ENCODE data around the gene CCDC60.
A peak's percentile ranks its signal among the peaks of the same experiment; 100 is the strongest.

CCDC60 gene

GRCh38 chr12:119501052-119501451 is 166.5 kb downstream of the CCDC60 start:
- DNase-seq (ENCODE audit: extremely low read depth in 1 of 2, low read depth in 1 of 2), result no peak

DNA sequence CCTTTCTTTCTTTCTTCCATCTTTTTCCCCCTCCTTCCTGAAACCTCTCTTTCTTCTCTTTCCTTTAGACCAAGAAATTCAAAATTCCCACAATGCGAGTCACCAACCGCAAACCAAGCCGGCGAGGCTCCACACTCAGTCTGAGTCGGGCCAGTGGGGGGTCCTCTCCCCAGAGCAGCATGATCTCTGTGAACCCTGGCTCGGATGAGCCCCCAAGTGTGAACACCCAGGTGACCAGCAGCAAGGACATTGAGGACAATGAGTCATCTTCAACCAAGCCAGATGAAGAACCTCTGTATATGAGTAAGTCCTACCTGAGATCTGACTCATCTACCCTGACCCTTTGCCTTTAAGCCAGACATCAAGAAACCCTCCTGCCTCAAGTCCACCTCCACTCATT is 170.5 kb downstream of the CCDC60 start:
- no peak for DNase-seq (ENCODE audit: extremely low read depth in 1 of 2, low read depth in 1 of 2)

- DNase-seq (ENCODE audit: extremely low read depth in 1 of 2, low read depth in 1 of 2), result no peak
Observed at GRCh38 chr12:119512772-119513497, 178.4 kb downstream of the CCDC60 start.

DNA sequence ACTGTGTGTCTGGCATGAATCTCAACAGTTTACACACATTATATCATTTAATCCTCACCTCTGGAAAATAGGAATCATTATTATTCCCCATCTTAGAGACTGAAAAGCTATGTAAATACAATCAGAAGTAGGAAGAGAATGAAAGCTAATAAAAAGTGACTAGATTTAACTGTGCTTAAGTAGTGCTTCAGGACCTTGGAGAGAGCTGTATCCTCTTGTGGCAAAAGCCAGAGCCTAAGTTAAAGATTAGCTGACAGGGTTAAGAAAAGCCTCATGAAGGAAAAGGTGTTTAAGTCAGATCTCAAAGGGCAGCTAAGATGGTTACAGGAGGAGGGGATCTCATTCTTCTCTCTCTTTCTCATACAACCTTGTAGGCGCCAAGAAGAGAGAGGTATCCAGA is 193.7 kb downstream of the CCDC60 start:
- DNase-seq (ENCODE audit: extremely low read depth in 1 of 2, low read depth in 1 of 2), result no peak

DNA sequence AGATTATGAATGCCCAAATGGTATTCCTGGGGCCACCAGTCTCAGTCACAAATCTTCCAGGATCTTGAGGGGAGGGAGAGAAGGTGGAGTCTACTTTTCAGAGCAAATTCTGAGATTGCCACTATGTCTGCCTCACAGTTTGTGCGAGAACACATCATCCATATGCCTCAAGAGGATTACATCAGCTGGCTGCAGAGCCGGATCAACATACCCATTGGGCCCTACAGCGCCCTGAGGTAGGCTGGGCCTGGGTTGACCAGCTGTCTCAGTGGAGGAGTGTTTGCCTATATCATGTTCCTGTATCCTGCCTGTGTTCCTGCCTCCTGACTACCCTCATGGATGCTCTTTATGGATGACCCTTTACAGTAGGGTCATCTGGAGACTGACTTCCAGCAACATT is 205.9 kb downstream of the CCDC60 start:
- no peak for DNase-seq (ENCODE audit: extremely low read depth in 1 of 2, low read depth in 1 of 2)

DNA sequence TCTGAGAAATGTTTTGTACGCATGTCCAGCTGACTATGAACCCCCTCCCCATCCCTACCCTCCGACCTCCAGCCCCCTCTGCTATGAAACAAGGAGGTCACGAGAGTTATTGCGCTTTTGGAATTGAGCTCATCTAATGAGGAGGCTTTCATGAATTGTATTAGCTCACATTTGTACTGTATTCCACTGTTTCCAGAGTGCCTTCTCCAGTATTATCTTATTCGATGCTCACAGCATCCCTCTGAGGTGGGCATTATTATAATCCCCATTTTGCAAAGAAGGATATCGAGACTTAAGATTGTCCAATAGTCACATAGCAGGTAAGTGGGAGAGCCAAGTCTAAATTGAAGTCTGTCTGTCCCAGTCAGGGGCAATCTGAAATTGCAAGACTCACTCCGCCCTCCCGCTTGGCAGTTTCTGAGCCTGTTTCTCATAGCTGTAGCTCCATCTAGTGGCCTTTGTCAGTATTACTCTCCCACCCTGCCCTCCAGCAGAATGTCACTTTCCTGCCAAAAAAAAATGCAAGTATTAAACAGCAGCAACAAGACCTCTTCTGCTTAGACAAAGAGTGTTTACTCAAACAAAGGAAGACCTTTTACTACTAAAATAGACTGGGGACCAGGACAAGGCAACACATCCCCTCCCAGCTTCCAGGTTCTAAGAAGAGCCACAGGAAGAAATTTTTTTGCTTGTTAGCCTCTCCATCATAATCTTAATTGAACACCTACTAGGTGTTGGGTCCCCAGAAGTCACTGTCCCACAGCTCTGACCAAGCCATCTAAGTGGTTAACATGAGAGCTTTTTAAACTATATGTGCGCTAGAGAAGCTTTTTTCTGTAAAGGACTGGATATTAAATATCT is 210.5 kb downstream of the CCDC60 start:
- peak; percentile 5 to 11 for DNase-seq (ENCODE audit: extremely low read depth in 1 of 2, low read depth in 1 of 2)

- no peak for DNase-seq (ENCODE audit: extremely low read depth in 1 of 2, low read depth in 1 of 2)
Observed at GRCh38 chr12:119546340-119546739, 211.8 kb downstream of the CCDC60 start.

DNA sequence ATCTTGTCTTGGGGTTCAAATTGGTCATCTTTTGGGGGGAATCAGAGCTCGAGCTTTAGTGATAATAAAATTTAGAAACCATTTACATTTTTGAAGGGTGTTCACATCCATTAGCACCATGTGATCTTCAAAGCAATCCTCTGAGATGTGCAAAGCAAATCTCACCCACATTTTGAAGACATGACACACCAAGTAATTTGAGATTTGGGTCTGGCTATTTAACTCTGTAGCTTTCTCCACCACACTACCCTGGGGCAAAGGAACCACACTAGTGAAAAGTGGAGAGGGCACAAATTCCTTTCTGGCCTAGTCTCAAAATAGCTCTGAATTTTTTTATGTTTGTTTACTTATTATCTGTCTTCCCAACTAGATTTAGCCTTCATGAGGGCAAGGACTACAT is 212.5 kb downstream of the CCDC60 start:
- DNase-seq (ENCODE audit: extremely low read depth in 1 of 2, low read depth in 1 of 2), result no peak

DNA sequence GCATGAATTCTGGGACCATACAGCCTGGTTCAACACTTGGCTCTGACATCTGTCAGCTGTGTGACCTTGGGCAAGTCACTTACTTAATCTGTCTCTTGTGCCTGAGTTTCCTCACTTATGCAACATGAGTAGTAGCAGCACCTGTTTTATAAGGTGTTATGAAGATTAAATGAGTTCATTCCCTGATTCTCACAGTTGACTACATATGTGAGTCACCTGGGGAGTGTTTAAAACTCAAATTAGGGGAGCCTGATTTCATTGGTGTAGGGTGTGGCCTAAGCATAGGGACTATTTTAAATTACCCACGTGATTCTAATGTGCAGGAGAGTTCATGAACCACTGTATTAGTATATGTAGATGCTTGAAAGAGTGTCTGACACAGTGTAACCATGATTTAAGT is 222.3 kb downstream of the CCDC60 start:
- no peak for DNase-seq (ENCODE audit: extremely low read depth in 1 of 2, low read depth in 1 of 2)

- no peak for DNase-seq (ENCODE audit: extremely low read depth in 1 of 2, low read depth in 1 of 2)
Observed at GRCh38 chr12:119565404-119565803, 230.9 kb downstream of the CCDC60 start.

DNA sequence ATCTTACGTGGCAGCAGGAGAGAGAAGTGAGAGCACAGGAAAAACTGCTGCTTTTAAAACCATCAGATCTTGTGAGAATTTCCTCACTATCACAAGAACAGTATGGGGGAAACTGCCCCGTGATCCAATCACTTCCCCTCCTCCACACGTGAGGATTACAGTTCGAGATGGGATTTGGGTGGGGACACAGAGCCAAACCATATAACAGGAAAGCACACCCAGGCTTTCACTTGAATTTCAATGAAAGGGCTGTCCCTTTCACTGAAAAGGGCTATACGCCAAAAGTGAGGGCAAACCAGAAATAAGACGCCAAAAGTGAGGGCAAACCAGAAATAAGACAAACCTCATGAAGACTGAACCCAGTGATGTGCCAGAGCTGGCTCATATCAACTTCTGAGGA is 236.2 kb downstream of the CCDC60 start:
- no peak for DNase-seq (ENCODE audit: extremely low read depth in 1 of 2, low read depth in 1 of 2)

GRCh38 chr12:119573086-119573485 is 238.6 kb downstream of the CCDC60 start:
- no peak for DNase-seq (ENCODE audit: extremely low read depth in 1 of 2, low read depth in 1 of 2)

DNA sequence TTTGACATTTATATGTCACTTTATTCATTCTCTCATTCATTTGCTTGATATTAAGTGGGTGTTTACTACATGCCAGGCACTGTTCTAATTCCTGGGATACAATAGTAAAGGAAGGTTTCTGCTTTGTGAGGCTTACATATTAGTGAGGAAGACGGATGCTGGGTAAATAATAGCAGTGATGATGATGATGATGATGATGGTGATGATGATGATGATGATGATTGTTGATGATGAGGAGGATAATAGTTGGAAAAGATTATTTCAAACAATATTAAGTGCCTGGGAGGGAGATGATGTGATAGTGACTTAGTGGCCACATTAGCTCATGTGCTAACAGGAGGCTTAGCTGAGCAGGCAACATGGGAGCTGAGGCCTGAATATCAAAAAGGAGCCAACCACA is 239.7 kb downstream of the CCDC60 start:
- no peak for DNase-seq (ENCODE audit: extremely low read depth in 1 of 2, low read depth in 1 of 2)

GRCh38 chr12:119576118-119576810 is 241.7 kb downstream of the CCDC60 start:
- DNase-seq (ENCODE audit: extremely low read depth in 1 of 2, low read depth in 1 of 2), result no peak

GRCh38 chr12:119576915-119577314 is 242.4 kb downstream of the CCDC60 start:
- DNase-seq (ENCODE audit: extremely low read depth in 1 of 2, low read depth in 1 of 2), result no peak

DNA sequence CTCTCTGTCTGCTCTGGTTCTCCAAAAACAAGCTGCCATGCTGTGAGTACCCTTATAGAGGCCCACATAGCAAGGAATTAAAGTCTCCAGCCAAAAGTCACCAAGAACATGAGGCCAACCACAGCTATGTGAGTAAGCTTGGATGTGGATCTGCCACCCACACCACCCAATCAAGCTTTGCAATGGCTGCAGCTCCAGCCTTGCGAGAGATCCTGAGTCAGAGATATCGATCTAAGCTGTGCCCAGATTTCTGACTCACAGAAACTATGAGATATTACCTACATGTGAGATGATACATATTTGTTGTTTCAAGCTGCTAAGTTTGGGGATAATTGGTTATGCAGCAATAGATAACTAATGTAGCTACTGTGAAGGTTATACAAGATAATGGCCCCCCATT is 243.6 kb downstream of the CCDC60 start:
- no peak for DNase-seq (ENCODE audit: extremely low read depth in 1 of 2, low read depth in 1 of 2)

DNA sequence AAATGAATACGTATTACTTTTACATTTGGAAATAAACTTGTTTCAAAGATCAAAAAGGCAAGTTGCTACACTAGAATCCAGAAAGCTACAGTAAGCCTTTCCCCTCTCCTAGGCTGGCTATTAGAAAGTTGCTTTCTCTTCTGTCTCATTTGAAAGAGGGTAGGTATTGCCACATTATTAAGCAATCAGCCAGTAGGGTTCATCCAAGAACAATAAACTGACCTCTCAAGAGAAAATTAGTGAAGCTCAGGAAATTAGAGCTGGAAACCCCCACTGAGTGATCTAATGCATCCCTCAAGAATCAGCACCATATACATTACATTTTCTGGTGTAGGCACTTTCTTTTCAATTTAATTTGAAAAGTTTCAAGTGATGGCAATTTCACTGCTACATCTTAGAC is 254.6 kb downstream of the CCDC60 start:
- DNase-seq (ENCODE audit: extremely low read depth in 1 of 2, low read depth in 1 of 2), result no peak

GRCh38 chr12:119589634-119590033 is 255.1 kb downstream of the CCDC60 start:
- DNase-seq (ENCODE audit: extremely low read depth in 1 of 2, low read depth in 1 of 2), result no peak
